Measurements from ENCODE around the gene MYOG. TPM values are rescaled to one million over a fixed set of nuclear protein-coding genes. Genes with fewer than 3 reads are reported as not detected.

The MYOG gene
- polyA plus RNA-seq, 1 donor (not counting 4 experiments of a cell fraction or from before 2014, with no cell fraction given) = not detected

DNA sequence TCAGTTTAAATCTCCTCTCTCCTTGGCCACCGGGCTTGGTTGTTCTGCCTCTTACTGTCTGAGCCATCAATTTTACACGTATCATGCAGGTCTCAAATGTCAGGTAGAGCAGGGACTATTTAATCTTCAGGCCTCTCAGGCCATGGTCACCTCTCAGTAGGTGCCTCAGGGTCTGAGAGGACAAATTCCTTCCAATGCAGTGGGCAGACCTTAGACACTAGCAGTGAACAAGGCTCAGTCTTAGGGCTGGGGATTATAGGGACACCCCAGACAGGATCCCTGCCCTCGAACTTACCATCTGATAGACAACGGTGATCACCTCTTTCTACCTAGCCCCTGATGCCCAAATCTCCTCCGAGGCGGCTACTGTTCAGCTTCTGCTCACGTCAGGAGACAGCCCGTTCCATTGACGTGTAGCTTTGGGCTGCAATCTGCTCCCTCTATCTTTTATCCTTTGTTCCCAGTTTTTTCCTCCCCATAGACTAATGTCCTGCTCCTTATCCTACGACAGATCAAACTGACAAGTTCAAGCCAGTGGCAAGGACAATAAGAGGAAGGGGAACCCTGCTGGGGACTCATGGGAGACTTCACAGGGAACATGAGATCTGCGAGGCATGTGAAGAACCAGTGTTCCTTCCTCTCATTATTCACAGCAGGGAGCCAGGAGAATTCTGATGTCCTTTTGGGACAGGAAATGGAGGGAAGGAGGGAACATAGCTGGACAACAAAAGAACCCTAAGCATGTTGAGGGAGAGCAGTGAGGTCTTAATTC lies 1.4 kb upstream of the MYOG start:
- H3K79me2 ChIP-seq (ENCODE audit: control insufficient read depth, insufficient read depth, low read length) = no peaks in the 10 kb centered on the region
- H3K27ac ChIP-seq (ENCODE audit: control insufficient read depth, insufficient read depth, low read length) = no peak overlapping the region
- no peak overlapping the region for H2AFZ ChIP-seq (ENCODE audit: control insufficient read depth, low read length)
- H4K20me1 ChIP-seq (ENCODE audit: control insufficient read depth, extremely low read depth, insufficient read depth, low read length) = no peaks in the 10 kb centered on the region
- H3K36me3 ChIP-seq (ENCODE audit: control insufficient read depth in 2 of 2, extremely low read depth in 1 of 2, insufficient read depth in 2 of 2, low read length in 2 of 2) = no peaks in the 10 kb centered on the region
- no peaks in the 10 kb centered on the region for H3K27me3 ChIP-seq (ENCODE audit: control insufficient read depth, extremely low read depth, insufficient read depth, low read length)
- no peak overlapping the region for H3K9ac ChIP-seq (ENCODE audit: control insufficient read depth, extremely low read depth, insufficient read depth, low read length)
- FAIRE-seq (no peak), DNase-seq (ENCODE audit: low read depth, low spot score) (no peak)
- dilution Hi-C loops (cut with MboI; ENCODE audit: extremely low pct_ligation_motif_present, low sequenced_read_pairs) = no loop called here
- H3K4me3 ChIP-seq (ENCODE audit: control insufficient read depth in 2 of 3, extremely low read depth in 1 of 3, insufficient read depth in 2 of 3, low read depth in 1 of 3, low read length in 3 of 3) = no peak overlapping the region
- peaks cover 24% of the 10 kb centered on the region for H3K4me1 ChIP-seq (ENCODE audit: control insufficient read depth, extremely low read depth, insufficient read depth, low read length)
- H3K4me2 ChIP-seq (ENCODE audit: control insufficient read depth, extremely low read depth, insufficient read depth, low read depth, low read length) = no peak overlapping the region
- no peak for TF ChIP-seq EZH2 (IDR thresholded peaks at IDR 0.05; ENCODE audit: low read length)
- TF ChIP-seq, protein P1, sequence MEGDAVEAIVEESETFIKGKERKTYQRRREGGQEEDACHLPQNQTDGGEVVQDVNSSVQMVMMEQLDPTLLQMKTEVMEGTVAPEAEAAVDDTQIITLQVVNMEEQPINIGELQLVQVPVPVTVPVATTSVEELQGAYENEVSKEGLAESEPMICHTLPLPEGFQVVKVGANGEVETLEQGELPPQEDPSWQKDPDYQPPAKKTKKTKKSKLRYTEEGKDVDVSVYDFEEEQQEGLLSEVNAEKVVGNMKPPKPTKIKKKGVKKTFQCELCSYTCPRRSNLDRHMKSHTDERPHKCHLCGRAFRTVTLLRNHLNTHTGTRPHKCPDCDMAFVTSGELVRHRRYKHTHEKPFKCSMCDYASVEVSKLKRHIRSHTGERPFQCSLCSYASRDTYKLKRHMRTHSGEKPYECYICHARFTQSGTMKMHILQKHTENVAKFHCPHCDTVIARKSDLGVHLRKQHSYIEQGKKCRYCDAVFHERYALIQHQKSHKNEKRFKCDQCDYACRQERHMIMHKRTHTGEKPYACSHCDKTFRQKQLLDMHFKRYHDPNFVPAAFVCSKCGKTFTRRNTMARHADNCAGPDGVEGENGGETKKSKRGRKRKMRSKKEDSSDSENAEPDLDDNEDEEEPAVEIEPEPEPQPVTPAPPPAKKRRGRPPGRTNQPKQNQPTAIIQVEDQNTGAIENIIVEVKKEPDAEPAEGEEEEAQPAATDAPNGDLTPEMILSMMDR (optimal IDR thresholded peaks at IDR 0.05 in 1 of 3, IDR thresholded peaks at IDR 0.05 in 1 of 3, conservative IDR thresholded peaks at IDR 0.05 in 1 of 3; ENCODE audit: extremely low read depth in 1 of 3, insufficient read depth in 2 of 3, low read length in 3 of 3) = no peak
- H3K9me3 ChIP-seq (ENCODE audit: control insufficient read depth, low read depth, low read length) = no peaks in the 10 kb centered on the region
- no peaks in the 10 kb centered on the region for H3K9me1 ChIP-seq (ENCODE audit: control insufficient read depth, extremely low read depth, insufficient read depth, low read length)

DNA sequence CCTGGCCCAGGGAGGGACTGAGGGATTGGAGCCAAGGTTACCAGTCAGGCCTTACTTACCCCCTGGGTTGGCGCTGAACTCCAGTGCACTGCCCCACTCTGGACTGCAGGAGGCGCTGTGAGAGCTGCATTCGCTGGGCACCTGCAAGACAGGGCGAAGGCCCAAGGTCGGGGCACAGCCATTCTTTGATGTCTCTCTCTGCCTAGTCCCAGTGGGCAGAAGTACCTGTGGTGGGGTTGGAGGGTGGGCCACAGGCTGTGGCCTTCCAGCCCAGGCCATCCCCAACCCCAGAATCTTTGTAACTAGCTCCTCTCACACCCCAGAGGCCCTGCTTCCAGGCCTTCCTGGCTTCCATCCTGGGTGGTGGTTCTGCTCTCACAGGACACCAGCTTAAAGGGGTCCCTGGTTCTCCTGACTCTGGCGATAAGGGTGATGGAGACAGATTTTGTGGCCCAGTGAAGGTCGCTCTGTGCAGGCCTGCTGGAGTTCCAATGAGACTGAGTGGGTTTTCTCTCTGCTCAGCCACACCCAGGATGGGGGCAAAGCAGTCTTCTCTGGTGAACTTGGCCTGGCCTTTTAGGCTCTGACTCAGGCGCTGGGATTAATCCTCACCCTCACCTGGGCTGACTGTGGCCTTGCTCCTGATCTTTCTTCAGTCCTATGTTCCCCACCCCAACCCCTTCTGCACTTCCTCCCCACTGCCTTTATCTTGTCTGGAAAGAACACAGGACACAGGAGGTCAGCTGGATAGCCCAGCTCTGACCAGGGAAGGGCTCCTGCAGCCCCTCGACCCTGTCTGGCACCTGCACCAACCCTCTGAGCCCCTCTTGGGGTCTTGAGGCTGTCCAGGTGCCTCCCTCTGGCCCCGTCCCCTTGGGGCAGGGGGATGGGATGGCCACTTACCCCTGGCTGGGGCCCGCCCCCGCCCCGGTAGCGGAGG lies 954 bp downstream of the MYOG start:
- no peaks in the 10 kb centered on the region for H4K20me1 ChIP-seq (ENCODE audit: control insufficient read depth, extremely low read depth, insufficient read depth, low read length)
- H3K9me3 ChIP-seq (ENCODE audit: control insufficient read depth, low read depth, low read length) = no peaks in the 10 kb centered on the region
- no peak for DNase-seq (ENCODE audit: low read depth, low spot score)
- no peak overlapping the region for H3K27ac ChIP-seq (ENCODE audit: control insufficient read depth, insufficient read depth, low read length)
- peaks cover 10% of the 10 kb centered on the region for H3K4me1 ChIP-seq (ENCODE audit: control insufficient read depth, extremely low read depth, insufficient read depth, low read length)
- peaks cover 15% of the 10 kb centered on the region for H3K27me3 ChIP-seq (ENCODE audit: control insufficient read depth, extremely low read depth, insufficient read depth, low read length)
- no peaks in the 10 kb centered on the region for H3K36me3 ChIP-seq (ENCODE audit: control insufficient read depth in 2 of 2, extremely low read depth in 1 of 2, insufficient read depth in 2 of 2, low read length in 2 of 2)
- H3K9me1 ChIP-seq (ENCODE audit: control insufficient read depth, extremely low read depth, insufficient read depth, low read length) = no peaks in the 10 kb centered on the region
- FAIRE-seq = no peak
- TF ChIP-seq EZH2 (IDR thresholded peaks at IDR 0.05; ENCODE audit: low read length) = no peak
- TF ChIP-seq, protein P1 (optimal IDR thresholded peaks at IDR 0.05 in 1 of 3, IDR thresholded peaks at IDR 0.05 in 1 of 3, conservative IDR thresholded peaks at IDR 0.05 in 1 of 3; ENCODE audit: extremely low read depth in 1 of 3, insufficient read depth in 2 of 3, low read length in 3 of 3) = peak; percentile 61 to 80 (median 69)
- no peaks in the 10 kb centered on the region for H3K79me2 ChIP-seq (ENCODE audit: control insufficient read depth, insufficient read depth, low read length)
- dilution Hi-C loops (cut with MboI; ENCODE audit: extremely low pct_ligation_motif_present, low sequenced_read_pairs) = no loop called here
- no peak overlapping the region for H2AFZ ChIP-seq (ENCODE audit: control insufficient read depth, low read length)
- no peak overlapping the region for H3K9ac ChIP-seq (ENCODE audit: control insufficient read depth, extremely low read depth, insufficient read depth, low read length)
- no peak overlapping the region for H3K4me2 ChIP-seq (ENCODE audit: control insufficient read depth, extremely low read depth, insufficient read depth, low read depth, low read length)
- no peak overlapping the region for H3K4me3 ChIP-seq (ENCODE audit: control insufficient read depth in 2 of 3, extremely low read depth in 1 of 3, insufficient read depth in 2 of 3, low read depth in 1 of 3, low read length in 3 of 3)
